LNCaP clone FGC (cell line): ENCODE measurements around the gene RNF213.
"Not testable (repeated sequence)": the region's sequence is repeated elsewhere in the genome, so short reads cannot be mapped to it uniquely, and the experiment has no call there.

ENCODE experiments used
- DNase-seq: peaks from one replicate; pipeline ENCODE4 v3.0.0-alpha.2; 2011; ENCODE audit warnings: low read depth
- H3K4me3 ChIP-seq: 2 replicates; pipeline ENCODE4 v1.5.1; 2011; ENCODE audit warnings: mild to moderate bottlenecking, low read depth, low read length, control low read depth
- TF ChIP-seq, protein P1 (sequence below): IDR thresholded peaks from 2 replicates; pipeline ENCODE4 v1.5.1; 2012; ENCODE audit warnings: mild to moderate bottlenecking; ENCODE audit not compliant: control insufficient read depth, insufficient read depth; ENCODE audit errors: extremely low read depth

RNF213 gene

GRCh38 chr17:80252871-80253270 lies 7.8 kb upstream of the RNF213 start:
- DNase-seq: no peak
- no peak overlapping the region for H3K4me3 ChIP-seq
- TF ChIP-seq, protein P1, sequence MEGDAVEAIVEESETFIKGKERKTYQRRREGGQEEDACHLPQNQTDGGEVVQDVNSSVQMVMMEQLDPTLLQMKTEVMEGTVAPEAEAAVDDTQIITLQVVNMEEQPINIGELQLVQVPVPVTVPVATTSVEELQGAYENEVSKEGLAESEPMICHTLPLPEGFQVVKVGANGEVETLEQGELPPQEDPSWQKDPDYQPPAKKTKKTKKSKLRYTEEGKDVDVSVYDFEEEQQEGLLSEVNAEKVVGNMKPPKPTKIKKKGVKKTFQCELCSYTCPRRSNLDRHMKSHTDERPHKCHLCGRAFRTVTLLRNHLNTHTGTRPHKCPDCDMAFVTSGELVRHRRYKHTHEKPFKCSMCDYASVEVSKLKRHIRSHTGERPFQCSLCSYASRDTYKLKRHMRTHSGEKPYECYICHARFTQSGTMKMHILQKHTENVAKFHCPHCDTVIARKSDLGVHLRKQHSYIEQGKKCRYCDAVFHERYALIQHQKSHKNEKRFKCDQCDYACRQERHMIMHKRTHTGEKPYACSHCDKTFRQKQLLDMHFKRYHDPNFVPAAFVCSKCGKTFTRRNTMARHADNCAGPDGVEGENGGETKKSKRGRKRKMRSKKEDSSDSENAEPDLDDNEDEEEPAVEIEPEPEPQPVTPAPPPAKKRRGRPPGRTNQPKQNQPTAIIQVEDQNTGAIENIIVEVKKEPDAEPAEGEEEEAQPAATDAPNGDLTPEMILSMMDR: peak; percentile 69

- DNase-seq: no peak
- TF ChIP-seq, protein P1: no peak
- H3K4me3 ChIP-seq: no peak overlapping the region
Measured at GRCh38 chr17:80253631-80254395, 6.8 kb upstream of the RNF213 start.

- no peak overlapping the region for H3K4me3 ChIP-seq
- DNase-seq: peak; percentile 73
- TF ChIP-seq, protein P1: no peak
Measured at GRCh38 chr17:80254396-80255251, 6.0 kb upstream of the RNF213 start.

- H3K4me3 ChIP-seq: no peak overlapping the region
- no peak for DNase-seq
- TF ChIP-seq, protein P1: no peak
Measured at GRCh38 chr17:80256034-80256350, 4.7 kb upstream of the RNF213 start.

DNA sequence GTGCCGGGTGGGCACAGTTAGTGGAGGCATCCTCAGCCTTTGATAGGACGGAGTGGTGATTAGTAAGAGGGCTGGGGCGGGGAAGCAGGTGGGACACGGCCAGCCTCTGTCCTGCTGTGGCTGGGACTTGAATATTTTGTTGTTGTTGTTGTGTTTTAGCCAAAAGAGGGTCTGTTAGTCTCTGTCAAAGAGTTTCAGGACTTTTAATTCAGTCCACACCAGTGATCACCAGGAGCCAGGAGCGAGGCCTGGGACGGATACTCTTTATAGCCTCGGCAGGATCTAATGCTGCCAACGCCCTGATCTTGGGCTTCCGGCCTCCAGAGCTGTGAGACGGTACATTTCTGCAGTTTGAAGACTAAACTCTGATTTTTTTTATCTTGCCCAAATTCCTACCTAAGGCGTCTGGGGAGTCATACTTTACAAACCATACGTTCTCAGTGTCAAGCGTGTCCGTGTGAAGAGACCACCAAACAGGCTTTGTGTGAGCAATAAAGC lies 2.9 kb upstream of the RNF213 start:
- TF ChIP-seq, protein P1: no peak
- DNase-seq: no peak
- H3K4me3 ChIP-seq: no peak overlapping the region

- not testable (repeated sequence) for H3K4me3 ChIP-seq, DNase-seq
Measured at GRCh38 chr17:80258296-80258695, 2.4 kb upstream of the RNF213 start.

GRCh38 chr17:80259457-80260068 lies 1.1 kb upstream of the RNF213 start:
- peak overlapping the region; percentile 53 for H3K4me3 ChIP-seq
- TF ChIP-seq, protein P1: no peak
- DNase-seq: no peak
